ENCODE data around the gene CCDC71L. TPM values are rescaled to one million over a fixed set of nuclear protein-coding genes. Genes with fewer than 3 reads are reported as not detected.
A peak's percentile ranks its signal among the peaks of the same experiment; 100 is the strongest.

The CCDC71L gene
- total and polyA plus RNA-seq, 2 of the 13 experiments (the other 11 are each of a cell fraction or from before 2014, with no cell fraction given) = 0.02 TPM; not detected in 1

DNA sequence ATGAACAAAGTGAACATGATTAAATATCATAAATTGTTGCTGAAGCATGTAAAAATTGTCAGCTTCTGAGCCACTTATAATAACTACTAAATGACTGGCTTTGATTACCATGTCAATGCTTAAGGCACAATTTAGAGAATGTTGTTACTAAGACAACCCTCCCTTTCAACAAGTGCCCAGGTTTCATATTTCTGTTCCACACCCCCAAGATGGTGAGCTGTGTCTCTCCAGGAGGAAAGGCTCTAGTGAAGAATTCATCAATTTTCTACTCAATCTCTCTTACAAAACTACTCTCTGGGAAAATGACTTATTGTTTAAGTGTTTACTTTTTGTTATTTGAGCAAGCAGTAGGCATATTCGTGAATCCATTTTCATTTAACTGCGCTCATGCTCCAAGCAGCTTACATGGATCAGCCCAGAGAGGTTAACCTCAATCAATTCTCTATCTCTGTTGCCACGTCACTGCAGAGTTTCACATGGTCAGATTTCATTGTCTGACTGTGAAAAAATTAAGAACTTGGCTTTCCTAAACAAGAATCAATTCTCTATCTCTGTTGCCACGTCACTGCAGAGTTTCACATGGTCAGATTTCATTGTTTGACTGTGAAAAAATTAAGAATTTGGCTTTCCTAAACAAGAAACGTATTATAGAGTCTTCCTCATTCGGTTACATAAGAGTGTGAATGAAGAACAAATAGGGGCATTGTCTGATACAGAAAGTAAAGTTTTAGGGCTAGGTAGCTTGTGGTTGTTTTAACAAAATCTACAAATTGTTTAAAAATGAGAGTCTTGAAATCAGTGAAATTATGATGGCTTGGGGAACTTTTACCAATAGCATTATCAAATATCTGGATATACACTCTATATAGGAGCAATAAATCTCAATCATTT lies 49.7 kb downstream of the CCDC71L start:
- Histone ChIP-seq H2AFZ (ENCODE audit: low read length) (no peak overlapping the region), H3K36me3 (replicated peaks in 1 of 2; ENCODE audit: control insufficient read depth in 1 of 2, insufficient read depth in 2 of 2, low read length in 2 of 2) (no peaks in the 10 kb centered on the region), H3K4me2 (ENCODE audit: low read depth, low read length) (no peak overlapping the region), H3K27me3 (ENCODE audit: control insufficient read depth in 1 of 2, insufficient read depth in 2 of 2, low read length in 2 of 2) (no peaks in the 10 kb centered on the region; a peak in 1 of 5 replicates), H3K4me1 (ENCODE audit: insufficient read depth, low read length) (no peaks in the 10 kb centered on the region), H3K27ac (ENCODE audit: extremely low read length, insufficient read depth, low read length) (no peak overlapping the region), H3K4me3 (replicated peaks in 1 of 3; ENCODE audit: insufficient read depth in 1 of 3, low read depth in 2 of 3, low read length in 3 of 3) (no peak overlapping the region), H3K9ac (ENCODE audit: insufficient read depth, low read depth, low read length) (no peak overlapping the region), H3K9me3 (ENCODE audit: low read length) (0 out of 2 replicates have a peak, but pooled peaks cover 6% of the 10 kb centered on the region), H3K79me2 (ENCODE audit: insufficient read depth, low read length) (no peaks in the 10 kb centered on the region), H4K20me1 (ENCODE audit: insufficient read depth, low read length) (no peaks in the 10 kb centered on the region)
- in situ Hi-C loops (cut with HindIII; ENCODE audit: extremely low pct_ligation_motif_present, low pct_unique_long_range_greater_than_20kb) (no loop called here), intact Hi-C loops (cut with micrococcal nuclease; ENCODE audit: unreplicated experiment) (no loop called here)
- 0 out of 2 replicates have a peak, but pooled peaks have one; percentile 7 for TF ChIP-seq CREB1 (IDR thresholded peaks at IDR 0.05)
- no peak for TF ChIP-seq CREB1 (CRISPR knock-in tag; IDR thresholded peaks at IDR 0.05)
- TF ChIP-seq, protein P1, sequence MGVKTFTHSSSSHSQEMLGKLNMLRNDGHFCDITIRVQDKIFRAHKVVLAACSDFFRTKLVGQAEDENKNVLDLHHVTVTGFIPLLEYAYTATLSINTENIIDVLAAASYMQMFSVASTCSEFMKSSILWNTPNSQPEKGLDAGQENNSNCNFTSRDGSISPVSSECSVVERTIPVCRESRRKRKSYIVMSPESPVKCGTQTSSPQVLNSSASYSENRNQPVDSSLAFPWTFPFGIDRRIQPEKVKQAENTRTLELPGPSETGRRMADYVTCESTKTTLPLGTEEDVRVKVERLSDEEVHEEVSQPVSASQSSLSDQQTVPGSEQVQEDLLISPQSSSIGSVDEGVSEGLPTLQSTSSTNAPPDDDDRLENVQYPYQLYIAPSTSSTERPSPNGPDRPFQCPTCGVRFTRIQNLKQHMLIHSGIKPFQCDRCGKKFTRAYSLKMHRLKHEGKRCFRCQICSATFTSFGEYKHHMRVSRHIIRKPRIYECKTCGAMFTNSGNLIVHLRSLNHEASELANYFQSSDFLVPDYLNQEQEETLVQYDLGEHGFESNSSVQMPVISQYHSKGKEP (CRISPR knock-in tag; IDR thresholded peaks at IDR 0.05) = no peak
- ChIA-PET CTCF (ENCODE audit: low intra/inter-chr PET ratio, low total read pairs) (no interaction called here), POLR2A (no interaction called here)
- FAIRE-seq (no peak), ATAC-seq (no peak), DNase-seq (ENCODE audit: low spot score) (no peak)
- BruUV-seq (replicated peaks) = no TSS peak
- 2% methylated on average over 6 of the region's 6 CpGs for WGBS (ENCODE audit: low lambda C conversion rate)

DNA sequence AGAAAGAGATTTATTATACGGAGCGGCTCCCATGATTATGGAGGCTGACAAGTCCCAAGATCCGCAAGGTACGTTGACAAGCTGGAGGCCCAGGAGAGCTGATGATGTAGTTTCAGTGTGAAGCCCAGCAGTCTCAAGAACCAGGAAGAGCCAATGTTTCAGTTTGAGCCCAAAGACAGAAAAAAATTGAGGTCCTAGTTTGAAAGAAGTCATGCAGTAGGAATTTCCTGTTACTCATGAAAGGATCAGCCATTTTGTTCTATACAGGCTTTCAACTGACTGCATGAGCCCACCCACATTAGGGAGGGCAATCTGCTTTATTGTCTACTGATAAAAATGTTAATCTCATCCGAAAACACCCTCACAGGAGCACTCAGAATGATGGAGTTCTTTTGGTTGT lies 51.5 kb downstream of the CCDC71L start:
- intact Hi-C loops (cut with micrococcal nuclease; ENCODE audit: unreplicated experiment) = no loop called here
- in situ Hi-C loops (cut with HindIII; ENCODE audit: extremely low pct_ligation_motif_present, low pct_unique_long_range_greater_than_20kb) = no loop called here
- H3K36me3 ChIP-seq (replicated peaks in 1 of 2; ENCODE audit: control insufficient read depth in 1 of 2, insufficient read depth in 2 of 2, low read length in 2 of 2) = no peaks in the 10 kb centered on the region
- no peak overlapping the region for H3K27ac ChIP-seq (ENCODE audit: extremely low read length, insufficient read depth, low read length)
- no peak overlapping the region for H3K9ac ChIP-seq (ENCODE audit: insufficient read depth, low read depth, low read length)
- no peak overlapping the region for H3K4me3 ChIP-seq (replicated peaks in 1 of 3; ENCODE audit: insufficient read depth in 1 of 3, low read depth in 2 of 3, low read length in 3 of 3)
- WGBS (ENCODE audit: low lambda C conversion rate) = 61% methylated on average over 5 of the region's 5 CpGs
- no peak overlapping the region for H2AFZ ChIP-seq (ENCODE audit: low read length)
- no peaks in the 10 kb centered on the region for H4K20me1 ChIP-seq (ENCODE audit: insufficient read depth, low read length)
- H3K9me3 ChIP-seq (ENCODE audit: low read length) = 0 out of 2 replicates have a peak, but pooled peaks cover 6% of the 10 kb centered on the region
- BruUV-seq (replicated peaks) = no TSS peak
- no peaks in the 10 kb centered on the region for H3K79me2 ChIP-seq (ENCODE audit: insufficient read depth, low read length)
- no peak for DNase-seq (ENCODE audit: low spot score)
- ChIA-PET POLR2A (no interaction called here), CTCF (ENCODE audit: low intra/inter-chr PET ratio, low total read pairs) (no interaction called here)
- ATAC-seq = no peak
- H3K4me2 ChIP-seq (ENCODE audit: low read depth, low read length) = no peak overlapping the region
- H3K27me3 ChIP-seq (ENCODE audit: control insufficient read depth in 1 of 2, insufficient read depth in 2 of 2, low read length in 2 of 2) = no peaks in the 10 kb centered on the region; a peak in 1 of 5 replicates
- no peak for FAIRE-seq
- no peaks in the 10 kb centered on the region for H3K4me1 ChIP-seq (ENCODE audit: insufficient read depth, low read length)
- no peak for TF ChIP-seq ATM (IDR thresholded peaks at IDR 0.05; ENCODE audit: borderline replicate concordance)
- TF ChIP-seq ZBTB38 (CRISPR knock-in tag; IDR thresholded peaks at IDR 0.05) = no peak
- no peak for TF ChIP-seq ATF1 (CRISPR knock-in tag; IDR thresholded peaks at IDR 0.05)
- no peak for TF ChIP-seq ZNF619 (CRISPR knock-in tag; IDR thresholded peaks at IDR 0.05)
- TF ChIP-seq, protein P2, sequence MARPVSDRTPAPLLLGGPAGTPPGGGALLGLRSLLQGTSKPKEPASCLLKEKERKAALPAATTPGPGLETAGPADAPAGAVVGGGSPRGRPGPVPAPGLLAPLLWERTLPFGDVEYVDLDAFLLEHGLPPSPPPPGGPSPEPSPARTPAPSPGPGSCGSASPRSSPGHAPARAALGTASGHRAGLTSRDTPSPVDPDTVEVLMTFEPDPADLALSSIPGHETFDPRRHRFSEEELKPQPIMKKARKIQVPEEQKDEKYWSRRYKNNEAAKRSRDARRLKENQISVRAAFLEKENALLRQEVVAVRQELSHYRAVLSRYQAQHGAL (CRISPR knock-in tag; IDR thresholded peaks at IDR 0.05; ENCODE audit: not compliant biosample characterization) = no peak
- TF ChIP-seq EP300 (IDR thresholded peaks at IDR 0.05; ENCODE audit: low read depth in 2 of 2, low read length in 2 of 2) = no peak
- no peak for TF ChIP-seq EP300 (CRISPR knock-in tag; IDR thresholded peaks at IDR 0.05; ENCODE audit: borderline replicate concordance)
- TF ChIP-seq, protein P3, sequence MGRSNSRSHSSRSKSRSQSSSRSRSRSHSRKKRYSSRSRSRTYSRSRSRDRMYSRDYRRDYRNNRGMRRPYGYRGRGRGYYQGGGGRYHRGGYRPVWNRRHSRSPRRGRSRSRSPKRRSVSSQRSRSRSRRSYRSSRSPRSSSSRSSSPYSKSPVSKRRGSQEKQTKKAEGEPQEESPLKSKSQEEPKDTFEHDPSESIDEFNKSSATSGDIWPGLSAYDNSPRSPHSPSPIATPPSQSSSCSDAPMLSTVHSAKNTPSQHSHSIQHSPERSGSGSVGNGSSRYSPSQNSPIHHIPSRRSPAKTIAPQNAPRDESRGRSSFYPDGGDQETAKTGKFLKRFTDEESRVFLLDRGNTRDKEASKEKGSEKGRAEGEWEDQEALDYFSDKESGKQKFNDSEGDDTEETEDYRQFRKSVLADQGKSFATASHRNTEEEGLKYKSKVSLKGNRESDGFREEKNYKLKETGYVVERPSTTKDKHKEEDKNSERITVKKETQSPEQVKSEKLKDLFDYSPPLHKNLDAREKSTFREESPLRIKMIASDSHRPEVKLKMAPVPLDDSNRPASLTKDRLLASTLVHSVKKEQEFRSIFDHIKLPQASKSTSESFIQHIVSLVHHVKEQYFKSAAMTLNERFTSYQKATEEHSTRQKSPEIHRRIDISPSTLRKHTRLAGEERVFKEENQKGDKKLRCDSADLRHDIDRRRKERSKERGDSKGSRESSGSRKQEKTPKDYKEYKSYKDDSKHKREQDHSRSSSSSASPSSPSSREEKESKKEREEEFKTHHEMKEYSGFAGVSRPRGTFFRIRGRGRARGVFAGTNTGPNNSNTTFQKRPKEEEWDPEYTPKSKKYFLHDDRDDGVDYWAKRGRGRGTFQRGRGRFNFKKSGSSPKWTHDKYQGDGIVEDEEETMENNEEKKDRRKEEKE (IDR thresholded peaks at IDR 0.05) = no peak
- TF ChIP-seq ATRX (CRISPR knock-in tag; IDR thresholded peaks at IDR 0.05; ENCODE audit: borderline replicate concordance) = no peak

Measured in HepG2 (cell line).